ENCODE data around the gene STK38. TPM values are rescaled to one million over a fixed set of nuclear protein-coding genes. Genes with fewer than 3 reads are reported as not detected.

Gene STK38
- total RNA-seq, 1 experiment from 2014 or later, result 24.2 TPM

- Histone ChIP-seq H3K27me3 (replicated peaks; ENCODE audit: insufficient read depth, low read depth, low read length, poor library complexity) (no peaks in the 10 kb centered on the region), H3K4me1 (ENCODE audit: insufficient read depth, low read length, poor library complexity, severe bottlenecking) (no peaks in the 10 kb centered on the region), H3K27ac (ENCODE audit: low read depth, low read length, poor library complexity, severe bottlenecking) (no peak overlapping the region), H3K9me3 (ENCODE audit: low read depth, low read length, poor library complexity, severe bottlenecking) (no peaks in the 10 kb centered on the region), H3K4me3 (ENCODE audit: low read depth, low read length, poor library complexity, severe bottlenecking) (no peak overlapping the region), H3K36me3 (ENCODE audit: insufficient read depth, low read length, poor library complexity, severe bottlenecking) (no peaks in the 10 kb centered on the region)
- CTCF ChIA-PET, result no interaction called here
- POLR2A ChIA-PET (ENCODE audit: low non-redundant PET), result no interaction called here
- intact Hi-C loops (cut with micrococcal nuclease; ENCODE audit: unreplicated experiment), result no loop called here
- no peak for TF ChIP-seq EZH2 (IDR thresholded peaks at IDR 0.05; ENCODE audit: borderline replicate concordance, low read depth, low read length, poor library complexity, severe bottlenecking)
- TF ChIP-seq, protein P1, sequence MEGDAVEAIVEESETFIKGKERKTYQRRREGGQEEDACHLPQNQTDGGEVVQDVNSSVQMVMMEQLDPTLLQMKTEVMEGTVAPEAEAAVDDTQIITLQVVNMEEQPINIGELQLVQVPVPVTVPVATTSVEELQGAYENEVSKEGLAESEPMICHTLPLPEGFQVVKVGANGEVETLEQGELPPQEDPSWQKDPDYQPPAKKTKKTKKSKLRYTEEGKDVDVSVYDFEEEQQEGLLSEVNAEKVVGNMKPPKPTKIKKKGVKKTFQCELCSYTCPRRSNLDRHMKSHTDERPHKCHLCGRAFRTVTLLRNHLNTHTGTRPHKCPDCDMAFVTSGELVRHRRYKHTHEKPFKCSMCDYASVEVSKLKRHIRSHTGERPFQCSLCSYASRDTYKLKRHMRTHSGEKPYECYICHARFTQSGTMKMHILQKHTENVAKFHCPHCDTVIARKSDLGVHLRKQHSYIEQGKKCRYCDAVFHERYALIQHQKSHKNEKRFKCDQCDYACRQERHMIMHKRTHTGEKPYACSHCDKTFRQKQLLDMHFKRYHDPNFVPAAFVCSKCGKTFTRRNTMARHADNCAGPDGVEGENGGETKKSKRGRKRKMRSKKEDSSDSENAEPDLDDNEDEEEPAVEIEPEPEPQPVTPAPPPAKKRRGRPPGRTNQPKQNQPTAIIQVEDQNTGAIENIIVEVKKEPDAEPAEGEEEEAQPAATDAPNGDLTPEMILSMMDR (conservative IDR thresholded peaks at IDR 0.05; ENCODE audit: low read depth, low read length), result no peak
- no TSS peak for BruUV-seq (replicated peaks)
- DNase-seq (ENCODE audit: low spot score), result no peak
Observed at GRCh38 chr6:36461646-36462045, 85.6 kb downstream of the STK38 start.

- no peaks in the 10 kb centered on the region for H3K27me3 ChIP-seq (replicated peaks; ENCODE audit: insufficient read depth, low read depth, low read length, poor library complexity)
- intact Hi-C loops (cut with micrococcal nuclease; ENCODE audit: unreplicated experiment), result no loop called here
- DNase-seq (ENCODE audit: low spot score), result no peak
- no peaks in the 10 kb centered on the region for H3K9me3 ChIP-seq (ENCODE audit: low read depth, low read length, poor library complexity, severe bottlenecking)
- BruUV-seq (replicated peaks), result no TSS peak
- ChIA-PET CTCF (no interaction called here), POLR2A (ENCODE audit: low non-redundant PET) (no interaction called here)
- H3K36me3 ChIP-seq (ENCODE audit: insufficient read depth, low read length, poor library complexity, severe bottlenecking), result no peaks in the 10 kb centered on the region
- no peak for TF ChIP-seq EZH2 (IDR thresholded peaks at IDR 0.05; ENCODE audit: borderline replicate concordance, low read depth, low read length, poor library complexity, severe bottlenecking)
- TF ChIP-seq, protein P1 (conservative IDR thresholded peaks at IDR 0.05; ENCODE audit: low read depth, low read length), result no peak
- no peak overlapping the region for H3K27ac ChIP-seq (ENCODE audit: low read depth, low read length, poor library complexity, severe bottlenecking)
- H3K4me3 ChIP-seq (ENCODE audit: low read depth, low read length, poor library complexity, severe bottlenecking), result no peak overlapping the region
- no peaks in the 10 kb centered on the region for H3K4me1 ChIP-seq (ENCODE audit: insufficient read depth, low read length, poor library complexity, severe bottlenecking)
Observed at GRCh38 chr6:36460916-36461315, 86.4 kb downstream of the STK38 start.

DNA sequence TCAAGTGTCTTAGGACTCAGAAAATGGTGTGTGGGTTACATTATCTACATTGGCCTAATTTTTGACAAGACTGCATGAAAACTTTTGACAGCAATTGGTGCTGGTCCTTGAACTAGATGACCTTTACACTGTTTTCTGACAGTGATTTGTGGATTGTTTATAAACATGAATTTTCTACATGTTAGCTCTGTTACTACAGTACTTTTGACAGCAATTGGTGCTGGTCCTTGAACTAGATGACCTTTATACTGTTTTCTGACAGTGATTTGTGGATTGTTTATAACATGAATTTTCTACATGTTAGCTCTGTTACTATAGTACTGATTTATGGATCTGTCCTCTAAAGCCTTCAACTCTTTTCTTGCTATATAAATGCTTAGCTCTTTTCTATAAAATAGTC, 87.8 kb downstream of the STK38 start:
- no peaks in the 10 kb centered on the region for H3K9me3 ChIP-seq (ENCODE audit: low read depth, low read length, poor library complexity, severe bottlenecking)
- H3K4me3 ChIP-seq (ENCODE audit: low read depth, low read length, poor library complexity, severe bottlenecking), result no peak overlapping the region
- intact Hi-C loops (cut with micrococcal nuclease; ENCODE audit: unreplicated experiment), result no loop called here
- no peaks in the 10 kb centered on the region for H3K36me3 ChIP-seq (ENCODE audit: insufficient read depth, low read length, poor library complexity, severe bottlenecking)
- H3K4me1 ChIP-seq (ENCODE audit: insufficient read depth, low read length, poor library complexity, severe bottlenecking), result no peaks in the 10 kb centered on the region
- POLR2A ChIA-PET (ENCODE audit: low non-redundant PET), result no interaction called here
- H3K27me3 ChIP-seq (replicated peaks; ENCODE audit: insufficient read depth, low read depth, low read length, poor library complexity), result no peaks in the 10 kb centered on the region
- no TSS peak for BruUV-seq (replicated peaks)
- no peak overlapping the region for H3K27ac ChIP-seq (ENCODE audit: low read depth, low read length, poor library complexity, severe bottlenecking)
- no peak for DNase-seq (ENCODE audit: low spot score)
- CTCF ChIA-PET, result no interaction called here
- TF ChIP-seq, protein P1 (conservative IDR thresholded peaks at IDR 0.05; ENCODE audit: low read depth, low read length), result no peak
- TF ChIP-seq EZH2 (IDR thresholded peaks at IDR 0.05; ENCODE audit: borderline replicate concordance, low read depth, low read length, poor library complexity, severe bottlenecking), result no peak

All from A673 (cell line).